PC-3 (cell line): ENCODE results near the gene ZFP36L2. TPM values are rescaled to one million over a fixed set of nuclear protein-coding genes. Genes with fewer than 3 reads are reported as not detected.

Source experiments
- ATAC-seq: fragments of 200-7000 bp; cut with Tn5 transposase; 2 replicates; pipeline ENCODE4 v1.9.1; 2020; ENCODE audit warnings: mild to moderate bottlenecking, moderate library complexity
- BruUV-seq: library from RNA; stranded (reverse); fragments of 400-500 nt; replicated peaks from 2 replicates; lab custom pipeline; 2021; lab: Mats Ljungman, UMichigan
- CTCF ChIA-PET: fragments of 300-600 bp; sonication (Branson Sonifier 250); formaldehyde crosslinking; loops from one replicate; lab custom pipeline; 2022; ENCODE audit warnings: antibody characterized with exemption; lab: Charles Lee
- POLR2A ChIA-PET: fragments of 300-600 bp; sonication (Branson Sonifier 250); formaldehyde crosslinking; loops from one replicate; lab custom pipeline; 2022; ENCODE audit warnings: antibody characterized with exemption; ENCODE audit not compliant: unreplicated experiment; lab: Charles Lee
- DNase-seq: peaks from one replicate; pipeline ENCODE4 v3.0.0-alpha.2; 2015
- H2AFZ ChIP-seq: fragments of 300-600 bp; sonication (generic); 2 replicates; pipeline ENCODE4 v1.6.0; 2016; ENCODE audit warnings: antibody characterized with exemption, low read length
- H3F3A ChIP-seq: fragments of 300-600 bp; sonication (generic); one replicate; pipeline ENCODE4 v1.6.0; 2017; ENCODE audit warnings: antibody characterized with exemption, low read length, control low read depth, mild to moderate bottlenecking; ENCODE audit not compliant: unreplicated experiment
- H3K27ac ChIP-seq: fragments of 300-600 bp; sonication (generic); 2 replicates; pipeline ENCODE4 v1.5.1; 2016; ENCODE audit warnings: mild to moderate bottlenecking, low read length
- H3K27me3 ChIP-seq: fragments of 300-600 bp; sonication (generic); 2 replicates; pipeline ENCODE4 v1.6.1; 2016; ENCODE audit warnings: low read length, mixed read lengths
- H3K36me3 ChIP-seq: fragments of 300-600 bp; sonication (generic); 2 replicates; pipeline ENCODE4 v1.6.1; 2016; ENCODE audit warnings: low read depth, mixed run types, low read length, mixed read lengths
- H3K4me1 ChIP-seq: fragments of 300-600 bp; sonication (generic); 2 replicates; pipeline ENCODE4 v1.5.1; 2016; ENCODE audit warnings: low read length; ENCODE audit not compliant: insufficient read depth
- H3K4me2 ChIP-seq: fragments of 300-600 bp; sonication (generic); 2 replicates; pipeline ENCODE4 v1.6.0; 2016; ENCODE audit warnings: low read length
- H3K4me3 ChIP-seq: fragments of 300-600 bp; sonication (generic); 2 replicates; pipeline ENCODE4 v1.5.1; 2016; ENCODE audit warnings: mild to moderate bottlenecking, low read length, mixed read lengths
- H3K79me2 ChIP-seq: fragments of 300-600 bp; sonication (generic); 2 replicates; pipeline ENCODE4 v1.6.1; 2017; ENCODE audit warnings: low read length, mixed read lengths
- H3K9ac ChIP-seq: fragments of 300-600 bp; sonication (generic); 2 replicates; pipeline ENCODE4 v1.6.0; 2016; ENCODE audit warnings: mild to moderate bottlenecking, low read length
- H3K9me2 ChIP-seq: fragments of 300-600 bp; sonication (generic); replicated peaks from 2 replicates; pipeline ENCODE4 v1.6.1; 2016; ENCODE audit warnings: mixed run types, low read length, mixed read lengths
- H3K9me3 ChIP-seq: fragments of 300-600 bp; sonication (generic); 2 replicates; pipeline ENCODE4 v1.6.1; 2016; ENCODE audit warnings: low read length, mixed read lengths
- H4K20me1 ChIP-seq: fragments of 300-600 bp; sonication (generic); 2 replicates; pipeline ENCODE4 v1.6.1; 2016; ENCODE audit warnings: low read length, mixed read lengths
- CTCF ChIP-seq: fragments of 300-600 bp; sonication (generic); conservative IDR thresholded peaks from 2 replicates; pipeline ENCODE4 v1.5.1; 2017; ENCODE audit warnings: antibody characterized with exemption, low read depth, mild to moderate bottlenecking, low read length
- EZH2 ChIP-seq: fragments of 300-600 bp; sonication (generic); IDR thresholded peaks from one replicate; pipeline ENCODE4 v1.6.1; 2017; ENCODE audit warnings: antibody characterized with exemption, mild to moderate bottlenecking, low read length; ENCODE audit not compliant: unreplicated experiment
- EZH2phosphoT487 ChIP-seq: fragments of 300-600 bp; sonication (generic); IDR thresholded peaks from 2 replicates; pipeline ENCODE4 v1.6.1; 2018; ENCODE audit warnings: mild to moderate bottlenecking, antibody characterized with exemption, low read length, borderline replicate concordance
- intact Hi-C: fragments of 100-400 bp; cut with micrococcal nuclease; formaldehyde crosslinking; loops from 2 replicates; pipeline ENCODE4 v1.9.0; 2023
- total RNA-seq: library from RNA; depleted of rRNA; stranded (reverse); fragments of >200 nt; gene quantifications from 2 replicates; pipeline ENCODE4 v1.2.3, GENCODE V29; 2014

Gene ZFP36L2
- total RNA-seq, 1 experiment from 2014 or later: 14.8 TPM

DNA sequence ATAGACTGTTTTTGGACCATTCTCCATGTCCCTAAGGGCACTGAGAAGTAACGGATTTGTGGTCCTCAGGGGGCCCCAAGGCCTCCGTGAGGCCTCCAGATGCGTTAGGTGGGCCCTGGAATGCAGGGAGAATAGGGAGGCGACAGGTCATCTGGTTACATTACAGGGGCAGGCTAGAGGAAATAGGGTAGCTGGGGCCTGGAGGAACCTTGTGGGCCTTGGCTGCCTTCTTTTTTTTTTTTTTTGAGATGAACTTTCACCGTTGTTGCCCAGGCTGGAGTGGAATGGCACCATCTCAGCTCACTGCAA lies 28.9 kb downstream of the ZFP36L2 start:
- Histone ChIP-seq H3K4me2 (no peak overlapping the region), H3K79me2 (no peaks in the 10 kb centered on the region), H3K27ac (no peak overlapping the region), H3K9ac (no peak overlapping the region), H3K27me3 (no peaks in the 10 kb centered on the region), H3K4me3 (no peak overlapping the region), H3K9me2 (no peaks in the 10 kb centered on the region), H2AFZ (no peak overlapping the region), H3K4me1 (peaks cover 15% of the 10 kb centered on the region), H3K36me3 (no peaks in the 10 kb centered on the region), H3K9me3 (no peaks in the 10 kb centered on the region), H4K20me1 (no peaks in the 10 kb centered on the region), H3F3A (no peaks in the 10 kb centered on the region)
- intact Hi-C loops: no loop called here
- no peak for TF ChIP-seq EZH2
- no peak for TF ChIP-seq CTCF
- TF ChIP-seq EZH2phosphoT487: no peak
- ATAC-seq: no peak
- no TSS peak for BruUV-seq
- no peak for DNase-seq
- POLR2A ChIA-PET: no interaction called here
- CTCF ChIA-PET: no interaction called here

- Histone ChIP-seq H3K4me2 (no peak overlapping the region), H3F3A (no peaks in the 10 kb centered on the region), H3K9me2 (no peaks in the 10 kb centered on the region), H3K79me2 (no peaks in the 10 kb centered on the region), H3K36me3 (no peaks in the 10 kb centered on the region), H3K9me3 (no peaks in the 10 kb centered on the region), H3K27ac (no peak overlapping the region), H3K9ac (no peak overlapping the region), H3K27me3 (no peaks in the 10 kb centered on the region), H4K20me1 (no peaks in the 10 kb centered on the region), H3K4me3 (no peak overlapping the region), H3K4me1 (peaks cover 15% of the 10 kb centered on the region), H2AFZ (no peak overlapping the region)
- DNase-seq (no peak), ATAC-seq (no peak)
- CTCF ChIA-PET: no interaction called here
- BruUV-seq: no TSS peak
- intact Hi-C loops: no loop called here
- TF ChIP-seq EZH2 (no peak), EZH2phosphoT487 (no peak), CTCF (no peak)
- POLR2A ChIA-PET: no interaction called here
Observed at GRCh38 chr2:43196768-43197587, 29.4 kb downstream of the ZFP36L2 start.

GRCh38 chr2:43194121-43194869 lies 32.1 kb downstream of the ZFP36L2 start:
- Histone ChIP-seq H3K79me2 (no peaks in the 10 kb centered on the region), H3K4me3 (no peak overlapping the region), H3K4me1 (peaks cover 1% of the 10 kb centered on the region; the same call in 1 of the 2 replicates), H3F3A (no peaks in the 10 kb centered on the region), H3K4me2 (no peak overlapping the region), H3K27me3 (no peaks in the 10 kb centered on the region), H3K36me3 (no peaks in the 10 kb centered on the region), H3K9ac (no peak overlapping the region), H3K27ac (no peak overlapping the region), H3K9me3 (no peaks in the 10 kb centered on the region), H2AFZ (no peak overlapping the region), H3K9me2 (no peaks in the 10 kb centered on the region), H4K20me1 (no peaks in the 10 kb centered on the region)
- BruUV-seq: no TSS peak
- intact Hi-C loops: no loop called here
- TF ChIP-seq EZH2: no peak
- POLR2A ChIA-PET: no interaction called here
- no peak for DNase-seq
- ATAC-seq: no peak
- CTCF ChIA-PET: no interaction called here
